Bronchial epithelial cell (primary cell): Measurements from ENCODE around the gene EPHA6. TPM values are rescaled to one million over a fixed set of nuclear protein-coding genes. Genes with fewer than 3 reads are reported as not detected.
A peak's percentile ranks its signal among the peaks of the same experiment; 100 is the strongest.
"Not testable (repeated sequence)": the region's sequence is repeated elsewhere in the genome, so short reads cannot be mapped to it uniquely, and the experiment has no call there.

Experiments used
- DNase-seq: peaks from one replicate; pipeline ENCODE4 v3.0.0-alpha.2; 2010; ENCODE audit warnings: low read depth
- FAIRE-seq: peaks from 2 replicates; lab custom pipeline; 2011; peaks lifted over from hg19 to GRCh38; lab: Jason Lieb, UNC
- H3K27me3 ChIP-seq: 2 replicates; pipeline ENCODE4 v1.5.1; 2011; ENCODE audit warnings: low read length; ENCODE audit not compliant: control insufficient read depth, insufficient read depth
- H3K36me3 ChIP-seq: 2 replicates; pipeline ENCODE4 v1.5.1; 2011; ENCODE audit warnings: low read length; ENCODE audit not compliant: control insufficient read depth, insufficient read depth
- H3K4me3 ChIP-seq: 2 replicates; pipeline ENCODE4 v1.5.1; 2011; ENCODE audit warnings: mild to moderate bottlenecking, low read depth, low read length, control low read depth
- total RNA-seq: library from RNA; depleted of rRNA; stranded (reverse); fragments of >200 nt; gene quantifications from 2 replicates; pipeline ENCODE4 v1.2.1, GENCODE V29; 2014
- TF ChIP-seq, protein P1 (sequence below): IDR thresholded peaks from 2 replicates; pipeline ENCODE4 v1.5.1; 2011; ENCODE audit warnings: mild to moderate bottlenecking, moderate library complexity, low read length, control low read depth, inconsistent platforms; ENCODE audit not compliant: insufficient read depth, severe bottlenecking

The EPHA6 gene
- total RNA-seq, 1 donor from 2014 or later = 0.26 TPM

DNA sequence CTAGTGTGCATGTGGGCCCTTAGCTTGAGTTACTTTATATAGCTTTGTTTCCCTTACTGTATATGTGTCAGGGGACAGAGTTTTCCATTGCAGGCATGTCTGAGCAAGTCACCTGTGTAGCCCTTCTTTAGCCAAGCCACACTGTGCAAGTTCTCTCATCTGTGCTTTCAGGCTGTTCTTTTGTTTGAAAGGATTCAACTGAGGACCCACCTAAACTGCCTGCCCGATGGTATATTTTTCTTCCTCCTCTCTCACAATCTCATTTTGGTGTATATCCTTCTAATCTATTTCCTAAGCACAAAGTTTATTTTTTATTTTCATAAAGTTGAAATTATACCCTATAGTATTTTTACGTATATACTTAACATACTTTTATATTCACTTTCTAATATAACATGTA, 690.1 kb downstream of the EPHA6 start:
- Histone ChIP-seq H3K27me3 (no peaks in the 10 kb centered on the region), H3K36me3 (no peaks in the 10 kb centered on the region), H3K4me3 (no peak overlapping the region)
- DNase-seq (peak; percentile 1), FAIRE-seq (no peak)
- TF ChIP-seq, protein P1, sequence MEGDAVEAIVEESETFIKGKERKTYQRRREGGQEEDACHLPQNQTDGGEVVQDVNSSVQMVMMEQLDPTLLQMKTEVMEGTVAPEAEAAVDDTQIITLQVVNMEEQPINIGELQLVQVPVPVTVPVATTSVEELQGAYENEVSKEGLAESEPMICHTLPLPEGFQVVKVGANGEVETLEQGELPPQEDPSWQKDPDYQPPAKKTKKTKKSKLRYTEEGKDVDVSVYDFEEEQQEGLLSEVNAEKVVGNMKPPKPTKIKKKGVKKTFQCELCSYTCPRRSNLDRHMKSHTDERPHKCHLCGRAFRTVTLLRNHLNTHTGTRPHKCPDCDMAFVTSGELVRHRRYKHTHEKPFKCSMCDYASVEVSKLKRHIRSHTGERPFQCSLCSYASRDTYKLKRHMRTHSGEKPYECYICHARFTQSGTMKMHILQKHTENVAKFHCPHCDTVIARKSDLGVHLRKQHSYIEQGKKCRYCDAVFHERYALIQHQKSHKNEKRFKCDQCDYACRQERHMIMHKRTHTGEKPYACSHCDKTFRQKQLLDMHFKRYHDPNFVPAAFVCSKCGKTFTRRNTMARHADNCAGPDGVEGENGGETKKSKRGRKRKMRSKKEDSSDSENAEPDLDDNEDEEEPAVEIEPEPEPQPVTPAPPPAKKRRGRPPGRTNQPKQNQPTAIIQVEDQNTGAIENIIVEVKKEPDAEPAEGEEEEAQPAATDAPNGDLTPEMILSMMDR = no peak

DNA sequence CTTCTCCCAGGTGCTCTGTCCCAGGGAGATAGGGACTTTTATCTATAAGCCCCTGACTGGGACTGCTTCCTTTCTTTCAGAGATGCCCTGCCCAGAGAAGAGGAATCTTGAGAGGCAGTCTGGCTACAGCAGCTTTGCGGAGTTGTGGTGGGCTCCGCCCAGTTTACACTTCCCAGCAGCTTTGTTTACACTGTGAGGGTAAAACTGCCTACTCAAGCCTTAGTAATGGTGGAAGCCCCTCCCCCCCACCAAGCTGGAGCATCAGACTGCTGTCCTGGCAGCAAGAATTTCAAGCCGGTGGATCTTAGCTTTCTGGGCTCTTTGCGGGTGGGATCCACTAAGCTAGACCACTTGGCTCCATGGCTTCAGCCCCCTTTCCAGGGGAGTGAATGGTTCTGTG, 696.4 kb downstream of the EPHA6 start:
- TF ChIP-seq, protein P1 = no peak
- no peak for DNase-seq
- Histone ChIP-seq H3K27me3 (no peaks in the 10 kb centered on the region), H3K36me3 (no peaks in the 10 kb centered on the region), H3K4me3 (no peak overlapping the region)
- FAIRE-seq = no peak

DNA sequence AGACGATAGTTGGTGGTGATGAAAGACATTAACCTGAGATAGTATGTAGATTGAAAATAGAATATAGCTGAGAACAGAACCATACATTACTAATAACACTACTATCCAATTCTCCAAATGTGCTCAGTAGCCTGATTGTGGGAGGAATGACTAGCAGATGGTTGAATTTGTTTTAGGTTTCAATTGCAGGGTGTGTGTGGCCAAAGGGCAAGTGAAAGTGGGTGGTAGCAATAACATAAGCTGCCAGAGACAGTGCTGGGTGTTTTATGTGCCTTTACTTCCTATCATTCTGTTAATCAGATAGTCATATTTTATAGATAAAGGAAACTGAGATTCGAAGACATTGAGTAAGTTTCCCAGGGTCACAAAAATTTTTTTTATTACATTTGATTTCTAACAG, 700.7 kb downstream of the EPHA6 start:
- Histone ChIP-seq H3K27me3 (no peaks in the 10 kb centered on the region), H3K4me3 (no peak overlapping the region), H3K36me3 (no peaks in the 10 kb centered on the region)
- FAIRE-seq (no peak), DNase-seq (no peak)
- TF ChIP-seq, protein P1 = no peak

GRCh38 chr3:97530691-97531090, 716.3 kb downstream of the EPHA6 start:
- Histone ChIP-seq H3K4me3 (no peak overlapping the region), H3K36me3 (no peaks in the 10 kb centered on the region), H3K27me3 (no peaks in the 10 kb centered on the region)
- DNase-seq (no peak), FAIRE-seq (no peak)
- TF ChIP-seq, protein P1 = no peak

- not testable (repeated sequence) for FAIRE-seq, H3K36me3 ChIP-seq, H3K4me3 ChIP-seq, H3K27me3 ChIP-seq, DNase-seq
Observed at GRCh38 chr3:97547573-97547972, 733.2 kb downstream of the EPHA6 start.

- H3K27me3 ChIP-seq = no peaks in the 10 kb centered on the region
- H3K4me3 ChIP-seq = no peak overlapping the region
- no peaks in the 10 kb centered on the region for H3K36me3 ChIP-seq
- TF ChIP-seq, protein P1 = no peak
- DNase-seq = no peak
- FAIRE-seq = no peak
Observed at GRCh38 chr3:97550408-97550807, 736.0 kb downstream of the EPHA6 start.
